ENCODE measurements around the gene ERG.

The ERG gene

DNA sequence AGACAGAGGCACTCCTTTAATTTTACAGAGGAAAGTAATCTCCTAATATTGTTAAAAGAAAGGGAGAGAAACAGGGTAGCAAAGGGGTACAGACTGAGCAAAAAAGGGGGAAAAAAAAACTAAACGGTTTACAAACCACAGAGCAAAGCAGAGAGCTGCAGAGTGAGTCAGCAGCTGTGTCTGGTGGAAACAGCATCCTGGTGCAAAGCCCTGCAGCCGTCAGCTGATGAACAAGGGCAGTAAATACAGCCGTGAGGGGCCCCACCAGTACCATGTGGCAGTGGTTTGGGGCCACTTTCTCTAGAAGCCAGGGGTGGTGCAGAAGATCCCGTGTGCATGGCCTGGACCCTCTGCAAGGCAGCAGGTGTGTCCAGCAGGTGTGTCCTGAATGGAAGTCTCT is 111.3 kb downstream of the ERG start:
- TF ChIP-seq, protein P1, sequence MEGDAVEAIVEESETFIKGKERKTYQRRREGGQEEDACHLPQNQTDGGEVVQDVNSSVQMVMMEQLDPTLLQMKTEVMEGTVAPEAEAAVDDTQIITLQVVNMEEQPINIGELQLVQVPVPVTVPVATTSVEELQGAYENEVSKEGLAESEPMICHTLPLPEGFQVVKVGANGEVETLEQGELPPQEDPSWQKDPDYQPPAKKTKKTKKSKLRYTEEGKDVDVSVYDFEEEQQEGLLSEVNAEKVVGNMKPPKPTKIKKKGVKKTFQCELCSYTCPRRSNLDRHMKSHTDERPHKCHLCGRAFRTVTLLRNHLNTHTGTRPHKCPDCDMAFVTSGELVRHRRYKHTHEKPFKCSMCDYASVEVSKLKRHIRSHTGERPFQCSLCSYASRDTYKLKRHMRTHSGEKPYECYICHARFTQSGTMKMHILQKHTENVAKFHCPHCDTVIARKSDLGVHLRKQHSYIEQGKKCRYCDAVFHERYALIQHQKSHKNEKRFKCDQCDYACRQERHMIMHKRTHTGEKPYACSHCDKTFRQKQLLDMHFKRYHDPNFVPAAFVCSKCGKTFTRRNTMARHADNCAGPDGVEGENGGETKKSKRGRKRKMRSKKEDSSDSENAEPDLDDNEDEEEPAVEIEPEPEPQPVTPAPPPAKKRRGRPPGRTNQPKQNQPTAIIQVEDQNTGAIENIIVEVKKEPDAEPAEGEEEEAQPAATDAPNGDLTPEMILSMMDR (IDR thresholded peaks at IDR 0.05; ENCODE audit: low read depth, low read length), result no peak
- DNase-seq (ENCODE audit: extremely low read depth, low read depth), result no peak

DNA sequence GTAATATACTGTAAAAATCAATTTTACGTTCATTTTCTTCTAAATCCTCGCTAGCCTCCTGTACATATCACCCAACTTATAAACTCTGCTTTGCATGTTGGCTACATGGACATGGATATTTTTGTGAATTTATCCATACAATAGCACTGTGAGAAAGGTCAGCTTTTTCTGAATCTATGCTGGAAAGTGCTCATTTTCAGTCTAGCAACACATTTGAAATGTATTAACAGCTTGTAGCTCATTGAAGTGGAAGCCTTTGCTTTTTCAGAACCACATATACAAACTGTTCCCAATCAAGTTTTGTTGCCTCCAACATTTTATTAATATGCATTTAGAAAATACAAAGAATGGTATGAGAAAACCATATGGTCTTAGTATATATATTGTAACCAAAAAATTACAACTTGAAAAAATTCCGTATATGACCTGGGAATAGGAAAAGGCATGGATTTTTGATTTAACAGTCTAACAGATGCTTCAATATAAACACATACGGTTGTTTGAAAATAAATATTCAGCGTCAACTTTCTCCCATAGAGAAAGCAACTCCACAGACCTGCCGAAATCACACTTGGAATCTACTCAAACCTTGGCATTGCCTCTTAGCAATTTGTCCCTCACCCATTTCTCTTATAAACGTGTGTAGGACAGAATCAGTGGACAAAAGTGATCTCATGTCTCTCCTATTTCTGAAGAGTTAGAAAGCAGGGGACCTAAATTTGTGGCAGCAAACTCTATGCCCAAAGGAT is 112.7 kb downstream of the ERG start:
- TF ChIP-seq, protein P1 (IDR thresholded peaks at IDR 0.05; ENCODE audit: low read depth, low read length), result no peak
- DNase-seq (ENCODE audit: extremely low read depth, low read depth), result no peak

DNA sequence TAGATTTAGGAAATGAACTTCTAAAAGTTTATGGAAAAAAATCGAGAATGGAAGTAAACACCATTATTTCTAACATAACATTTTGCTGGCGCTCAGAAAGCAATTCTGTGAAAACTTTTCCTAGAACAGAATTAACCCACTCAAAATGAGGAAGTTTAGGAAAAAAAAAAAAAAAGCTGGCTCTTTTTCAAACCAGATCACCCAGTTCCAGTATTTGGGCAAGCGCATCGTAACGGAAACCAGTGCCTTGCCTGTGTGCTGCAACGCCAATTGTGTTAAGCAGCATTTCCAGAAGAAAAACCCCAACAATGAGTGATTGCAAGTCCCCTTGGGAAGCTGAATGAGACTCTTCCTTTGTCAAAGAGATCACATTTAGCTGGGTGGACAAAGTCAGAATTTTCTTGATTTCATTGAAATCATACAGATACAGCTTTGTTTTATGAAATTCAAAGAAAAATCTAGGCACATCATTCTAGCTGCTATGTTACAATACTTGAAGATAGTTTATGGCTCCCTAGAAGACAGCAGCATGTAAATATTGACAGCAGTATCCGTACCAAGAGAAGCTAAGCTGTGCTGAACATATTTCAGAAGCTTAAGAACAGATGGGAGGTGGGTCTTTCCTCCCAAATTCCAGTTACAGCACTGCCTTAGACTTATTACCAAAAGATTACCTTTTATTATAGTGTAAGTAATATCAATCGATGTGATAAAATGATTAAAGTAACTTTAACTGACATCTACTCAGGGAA is 113.4 kb downstream of the ERG start:
- DNase-seq (ENCODE audit: extremely low read depth, low read depth), result no peak
- TF ChIP-seq, protein P1 (IDR thresholded peaks at IDR 0.05; ENCODE audit: low read depth, low read length), result no peak

DNA sequence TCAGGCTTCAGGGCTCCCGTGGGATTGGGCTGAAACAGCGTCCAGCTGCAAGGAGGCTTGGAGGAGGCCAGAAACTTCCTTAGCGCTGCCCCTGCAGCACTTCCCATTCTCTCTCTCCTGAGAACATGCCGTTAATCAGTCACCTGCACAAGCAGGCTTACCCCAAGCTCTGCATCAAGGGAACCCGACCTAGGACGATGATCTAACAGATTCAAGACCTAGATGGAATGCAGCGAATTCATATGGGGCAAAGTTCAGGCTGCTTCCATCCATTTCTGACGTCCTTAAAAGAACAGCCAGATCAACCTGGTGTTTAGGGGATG is 114.1 kb downstream of the ERG start:
- DNase-seq (ENCODE audit: extremely low read depth, low read depth), result no peak
- TF ChIP-seq, protein P1 (IDR thresholded peaks at IDR 0.05; ENCODE audit: low read depth, low read length), result no peak

DNA sequence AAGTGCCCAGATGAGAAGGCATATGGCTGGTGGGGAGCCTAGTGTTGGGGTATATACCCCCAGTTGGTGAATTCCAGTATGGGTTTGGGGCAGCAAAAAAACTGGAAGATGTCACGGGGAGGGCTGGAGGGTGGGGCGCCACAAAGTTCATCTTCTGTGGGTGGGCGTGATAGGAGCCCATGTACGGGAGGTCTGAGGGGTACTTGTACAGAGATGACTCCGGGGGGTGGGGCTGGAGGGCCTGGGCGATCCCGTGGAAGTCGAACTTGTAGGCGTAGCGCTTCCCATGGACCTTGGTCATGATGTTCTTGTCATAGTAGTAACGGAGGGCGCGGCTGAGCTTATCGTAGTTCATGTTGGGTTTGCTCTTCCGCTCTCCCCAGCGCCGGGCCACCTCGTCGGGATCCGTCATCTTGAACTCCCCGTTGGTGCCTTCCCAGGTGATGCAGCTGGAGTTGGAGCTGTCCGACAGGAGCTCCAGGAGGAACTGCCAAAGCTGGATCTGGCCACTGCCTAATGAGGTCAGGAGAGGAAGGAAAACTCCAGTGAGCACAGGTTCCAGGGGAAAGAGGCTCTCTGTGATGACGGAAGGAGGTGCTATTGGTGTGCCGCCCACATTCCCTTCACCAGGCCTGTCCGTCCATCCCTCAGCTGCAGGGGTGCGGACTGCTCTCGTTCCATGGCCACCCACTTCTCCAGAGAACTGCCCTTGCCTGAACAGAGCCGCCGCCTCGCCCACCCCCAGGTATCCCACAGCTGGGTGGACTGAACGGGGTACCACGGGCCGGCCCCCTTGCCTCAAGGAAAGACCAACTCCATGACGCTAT is 114.7 kb downstream of the ERG start:
- TF ChIP-seq, protein P1 (IDR thresholded peaks at IDR 0.05; ENCODE audit: low read depth, low read length), result no peak
- no peak for DNase-seq (ENCODE audit: extremely low read depth, low read depth)

DNA sequence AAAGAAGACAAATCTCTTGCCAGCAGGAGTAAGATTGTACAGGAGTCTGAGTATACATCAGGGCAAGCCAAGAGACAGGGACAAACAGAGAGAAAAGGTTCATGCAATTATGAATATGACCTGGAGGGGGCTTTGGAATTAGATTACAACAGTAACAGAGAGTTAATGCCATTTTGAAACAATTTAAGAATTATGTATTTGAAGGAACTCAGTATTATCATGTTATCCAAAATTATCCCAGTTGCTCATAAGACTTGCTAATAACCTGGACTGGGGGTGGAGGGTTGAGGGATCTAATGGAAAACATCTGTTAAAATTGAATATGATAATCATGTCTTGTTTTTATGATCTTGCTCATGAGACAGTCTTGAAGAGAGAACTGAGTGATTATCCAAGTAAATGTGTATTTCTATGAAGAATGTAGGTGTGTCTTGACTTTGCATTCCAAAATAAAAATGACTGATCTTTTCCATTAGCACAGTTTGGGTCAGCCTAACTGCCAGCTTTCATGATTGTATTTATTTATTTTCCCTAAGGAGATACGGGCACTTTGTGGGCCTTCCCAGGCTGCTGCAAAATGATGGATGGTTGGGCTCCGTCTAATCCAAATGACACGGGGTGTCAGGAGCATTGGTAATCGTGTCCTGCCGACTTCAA is 117.7 kb downstream of the ERG start:
- no peak for DNase-seq (ENCODE audit: extremely low read depth, low read depth)
- TF ChIP-seq, protein P1 (IDR thresholded peaks at IDR 0.05; ENCODE audit: low read depth, low read length), result peak; percentile 11

All from AG09319 (cell line).